Measurements from ENCODE around the gene CDX1.

- no peak for TF ChIP-seq POLR2A (IDR thresholded peaks at IDR 0.05; ENCODE audit: extremely low read depth, insufficient read length)
- TF ChIP-seq CTCF (IDR thresholded peaks at IDR 0.05; ENCODE audit: low read depth, low read length) = no peak
- TF ChIP-seq MYC (IDR thresholded peaks at IDR 0.05; ENCODE audit: low read depth, low read length) = no peak; the same call in 1 of the 2 replicates
- no peak for TF ChIP-seq MAX (IDR thresholded peaks at IDR 0.05; ENCODE audit: low read depth, low read length)
Measured at GRCh38 chr5:150144246-150144801, 22.3 kb upstream of the CDX1 start.

Measured in NB4 (cell line).